C4-2B (cell line): Measurements from ENCODE around the gene PRUNE1.
A peak's percentile ranks its signal among the peaks of the same experiment; 100 is the strongest.

ENCODE experiments used
- H3K27ac ChIP-seq: fragments of 450-650 bp; 2 replicates; pipeline ENCODE4 v1.5.1; 2017
- ZFX ChIP-seq: fragments of 450-650 bp; IDR thresholded peaks from 2 replicates; pipeline ENCODE4 v1.6.1; 2017
- TF ChIP-seq, protein P1 (sequence below): fragments of 450-650 bp; conservative IDR thresholded peaks from 2 replicates; pipeline ENCODE4 v1.5.1; 2017; ENCODE audit warnings: mild to moderate bottlenecking

The PRUNE1 gene

GRCh38 chr1:151009206-151009587 lies 948 bp downstream of the PRUNE1 start:
- peak overlapping the region; percentile 73 for H3K27ac ChIP-seq
- TF ChIP-seq, protein P1, sequence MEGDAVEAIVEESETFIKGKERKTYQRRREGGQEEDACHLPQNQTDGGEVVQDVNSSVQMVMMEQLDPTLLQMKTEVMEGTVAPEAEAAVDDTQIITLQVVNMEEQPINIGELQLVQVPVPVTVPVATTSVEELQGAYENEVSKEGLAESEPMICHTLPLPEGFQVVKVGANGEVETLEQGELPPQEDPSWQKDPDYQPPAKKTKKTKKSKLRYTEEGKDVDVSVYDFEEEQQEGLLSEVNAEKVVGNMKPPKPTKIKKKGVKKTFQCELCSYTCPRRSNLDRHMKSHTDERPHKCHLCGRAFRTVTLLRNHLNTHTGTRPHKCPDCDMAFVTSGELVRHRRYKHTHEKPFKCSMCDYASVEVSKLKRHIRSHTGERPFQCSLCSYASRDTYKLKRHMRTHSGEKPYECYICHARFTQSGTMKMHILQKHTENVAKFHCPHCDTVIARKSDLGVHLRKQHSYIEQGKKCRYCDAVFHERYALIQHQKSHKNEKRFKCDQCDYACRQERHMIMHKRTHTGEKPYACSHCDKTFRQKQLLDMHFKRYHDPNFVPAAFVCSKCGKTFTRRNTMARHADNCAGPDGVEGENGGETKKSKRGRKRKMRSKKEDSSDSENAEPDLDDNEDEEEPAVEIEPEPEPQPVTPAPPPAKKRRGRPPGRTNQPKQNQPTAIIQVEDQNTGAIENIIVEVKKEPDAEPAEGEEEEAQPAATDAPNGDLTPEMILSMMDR, result no peak
- TF ChIP-seq ZFX, result no peak

DNA sequence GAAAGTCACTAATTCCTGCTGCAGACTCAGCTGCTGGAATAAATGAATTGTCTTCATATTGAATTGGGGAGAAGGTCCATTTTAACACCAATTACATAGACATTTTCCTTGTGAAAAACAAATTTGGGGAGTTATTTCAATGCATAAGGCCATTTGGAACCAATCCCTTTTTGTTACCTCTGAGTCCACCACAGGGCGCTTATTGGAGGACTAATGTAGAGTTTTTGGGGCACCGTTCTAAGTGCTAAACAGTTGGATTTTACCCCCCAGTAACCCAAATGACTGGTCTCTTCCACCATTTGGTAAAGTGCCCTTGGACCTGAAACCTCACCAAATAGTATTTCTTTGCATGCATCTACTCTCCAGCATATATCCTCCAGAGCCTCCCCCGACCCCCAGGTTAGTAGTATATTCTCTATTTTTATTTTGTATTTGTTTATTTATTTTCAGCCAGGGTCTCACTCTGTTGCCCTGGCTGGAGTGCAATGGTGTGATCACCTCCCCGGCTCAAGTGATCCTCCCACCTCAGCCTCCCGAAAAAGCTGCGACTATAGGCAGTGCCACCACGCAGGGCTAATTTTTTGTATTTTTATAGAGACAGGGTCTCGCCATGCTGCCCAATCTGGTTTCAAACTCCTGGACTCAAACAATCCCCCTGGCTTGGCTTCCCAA lies 1.6 kb downstream of the PRUNE1 start:
- H3K27ac ChIP-seq, result no peak overlapping the region
- TF ChIP-seq ZFX, result no peak
- TF ChIP-seq, protein P1, result no peak

GRCh38 chr1:151010346-151010726 lies 2.1 kb downstream of the PRUNE1 start:
- H3K27ac ChIP-seq, result no peak overlapping the region
- TF ChIP-seq ZFX, result no peak
- TF ChIP-seq, protein P1, result no peak

DNA sequence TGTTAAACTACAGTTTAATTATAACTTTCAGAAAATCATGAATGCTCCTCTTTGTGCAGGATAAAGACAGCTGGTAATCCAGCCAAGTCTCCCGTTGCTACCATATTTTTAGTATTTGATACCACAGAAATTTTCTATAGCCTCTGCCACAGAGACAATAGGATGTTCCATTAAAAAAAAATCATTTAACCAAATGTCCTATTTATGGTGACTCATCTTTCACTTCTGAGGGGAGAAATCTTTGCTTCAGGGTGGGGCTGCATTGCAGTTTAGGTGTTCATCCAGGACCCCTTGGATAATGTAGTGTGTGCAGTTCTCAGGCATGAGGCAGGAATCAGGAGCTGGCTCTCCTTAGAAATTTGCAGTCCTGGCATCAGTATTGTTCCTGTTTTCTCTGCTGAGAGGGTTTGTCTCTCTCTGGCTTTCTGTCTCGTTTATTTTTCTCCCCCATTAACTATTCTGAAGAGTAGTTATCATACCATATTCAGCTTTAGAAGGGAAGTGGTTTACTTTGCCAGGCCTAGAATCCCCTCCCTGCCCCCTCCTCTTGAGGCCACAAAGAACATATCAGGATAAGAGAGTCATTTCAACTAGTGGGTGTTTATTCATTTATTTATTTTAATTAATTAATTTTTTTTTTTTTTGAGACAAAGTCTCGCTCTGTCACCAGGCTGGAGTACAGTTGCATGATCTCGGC lies 3.1 kb downstream of the PRUNE1 start:
- H3K27ac ChIP-seq, result no peak overlapping the region
- TF ChIP-seq ZFX, result no peak
- TF ChIP-seq, protein P1, result no peak

GRCh38 chr1:151012684-151013471 lies 4.6 kb downstream of the PRUNE1 start:
- TF ChIP-seq ZFX, result no peak
- TF ChIP-seq, protein P1, result no peak
- no peak overlapping the region for H3K27ac ChIP-seq

- H3K27ac ChIP-seq, result no peak overlapping the region
These were observed 5.3 kb downstream of the PRUNE1 start for GRCh38 chr1:151013518-151013917.

More at GRCh38 chr1:151013518-151013917, 5.3 kb downstream of the PRUNE1 start:
- TF ChIP-seq ZFX, result no peak
- TF ChIP-seq, protein P1, result no peak
